LNCaP clone FGC (cell line): ENCODE results near the gene TRIL.

Experiments
- DNase-seq: peaks from one replicate; pipeline ENCODE4 v3.0.0-alpha.2; 2011; ENCODE audit warnings: low read depth
- H3K4me3 ChIP-seq: 2 replicates; pipeline ENCODE4 v1.5.1; 2011; ENCODE audit warnings: mild to moderate bottlenecking, low read depth, low read length, control low read depth
- TF ChIP-seq, protein P1 (sequence below): IDR thresholded peaks from 2 replicates; pipeline ENCODE4 v1.5.1; 2012; ENCODE audit warnings: mild to moderate bottlenecking; ENCODE audit not compliant: control insufficient read depth, insufficient read depth; ENCODE audit errors: extremely low read depth

TRIL gene

DNA sequence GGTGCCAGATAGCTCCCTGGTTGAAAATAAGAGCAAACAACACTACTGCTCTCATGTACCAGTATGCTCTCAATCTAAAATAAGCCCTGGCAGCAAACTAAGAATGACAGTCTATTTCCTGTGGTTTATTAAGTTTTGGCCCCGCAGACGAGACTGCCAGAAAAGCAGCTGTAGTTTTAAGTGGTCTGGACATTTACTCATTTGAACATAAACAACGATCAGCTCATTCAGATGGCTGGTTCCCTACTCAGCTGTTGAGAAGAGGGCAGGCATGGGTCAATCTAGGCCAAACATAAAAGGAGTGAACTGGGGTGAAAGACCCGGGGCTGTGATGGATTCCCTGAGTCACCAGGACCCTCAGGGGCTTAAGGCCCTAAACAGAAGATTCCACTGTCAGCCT, 4.5 kb downstream of the TRIL start:
- TF ChIP-seq, protein P1, sequence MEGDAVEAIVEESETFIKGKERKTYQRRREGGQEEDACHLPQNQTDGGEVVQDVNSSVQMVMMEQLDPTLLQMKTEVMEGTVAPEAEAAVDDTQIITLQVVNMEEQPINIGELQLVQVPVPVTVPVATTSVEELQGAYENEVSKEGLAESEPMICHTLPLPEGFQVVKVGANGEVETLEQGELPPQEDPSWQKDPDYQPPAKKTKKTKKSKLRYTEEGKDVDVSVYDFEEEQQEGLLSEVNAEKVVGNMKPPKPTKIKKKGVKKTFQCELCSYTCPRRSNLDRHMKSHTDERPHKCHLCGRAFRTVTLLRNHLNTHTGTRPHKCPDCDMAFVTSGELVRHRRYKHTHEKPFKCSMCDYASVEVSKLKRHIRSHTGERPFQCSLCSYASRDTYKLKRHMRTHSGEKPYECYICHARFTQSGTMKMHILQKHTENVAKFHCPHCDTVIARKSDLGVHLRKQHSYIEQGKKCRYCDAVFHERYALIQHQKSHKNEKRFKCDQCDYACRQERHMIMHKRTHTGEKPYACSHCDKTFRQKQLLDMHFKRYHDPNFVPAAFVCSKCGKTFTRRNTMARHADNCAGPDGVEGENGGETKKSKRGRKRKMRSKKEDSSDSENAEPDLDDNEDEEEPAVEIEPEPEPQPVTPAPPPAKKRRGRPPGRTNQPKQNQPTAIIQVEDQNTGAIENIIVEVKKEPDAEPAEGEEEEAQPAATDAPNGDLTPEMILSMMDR: no peak
- no peak overlapping the region for H3K4me3 ChIP-seq
- DNase-seq: no peak

DNA sequence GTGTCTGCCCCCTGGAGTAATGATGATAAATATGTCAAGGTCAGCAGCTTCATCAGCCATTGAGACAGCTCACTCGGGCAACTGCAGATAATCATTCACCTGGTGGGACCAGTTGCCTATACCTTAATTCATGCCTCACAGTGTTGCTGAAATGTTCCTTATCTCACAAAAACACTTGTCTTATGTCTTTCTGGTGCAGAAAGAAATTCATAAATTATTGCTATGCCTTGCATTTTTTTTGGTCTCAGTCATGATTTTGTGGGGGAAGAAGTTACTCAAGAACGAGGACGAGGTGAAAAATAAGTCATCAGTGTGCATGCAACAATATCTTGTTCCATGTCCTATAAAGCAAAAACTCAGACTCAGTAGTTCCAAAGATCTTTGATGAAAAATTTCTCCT, 16.0 kb downstream of the TRIL start:
- no peak overlapping the region for H3K4me3 ChIP-seq
- TF ChIP-seq, protein P1: no peak
- no peak for DNase-seq

DNA sequence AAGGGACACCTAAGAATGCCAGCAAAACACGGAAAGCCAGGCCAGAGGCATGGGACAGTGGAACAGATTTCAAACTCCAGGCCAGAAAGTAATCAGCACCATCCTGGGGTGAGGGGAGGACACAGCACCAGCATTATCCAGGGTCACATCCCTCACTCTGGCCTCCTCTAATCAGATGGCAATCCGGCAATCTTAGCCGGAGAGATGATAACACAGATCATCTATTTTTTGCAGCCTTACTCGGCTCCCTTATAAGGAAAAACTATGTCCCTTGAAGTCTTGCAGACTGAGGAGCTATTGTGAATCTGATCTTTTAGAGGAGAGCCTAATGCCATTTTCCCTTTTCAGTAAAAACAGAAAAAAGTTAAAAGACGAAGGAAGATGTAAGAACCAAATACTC, 16.5 kb downstream of the TRIL start:
- H3K4me3 ChIP-seq: no peak overlapping the region
- TF ChIP-seq, protein P1: no peak
- no peak for DNase-seq

DNA sequence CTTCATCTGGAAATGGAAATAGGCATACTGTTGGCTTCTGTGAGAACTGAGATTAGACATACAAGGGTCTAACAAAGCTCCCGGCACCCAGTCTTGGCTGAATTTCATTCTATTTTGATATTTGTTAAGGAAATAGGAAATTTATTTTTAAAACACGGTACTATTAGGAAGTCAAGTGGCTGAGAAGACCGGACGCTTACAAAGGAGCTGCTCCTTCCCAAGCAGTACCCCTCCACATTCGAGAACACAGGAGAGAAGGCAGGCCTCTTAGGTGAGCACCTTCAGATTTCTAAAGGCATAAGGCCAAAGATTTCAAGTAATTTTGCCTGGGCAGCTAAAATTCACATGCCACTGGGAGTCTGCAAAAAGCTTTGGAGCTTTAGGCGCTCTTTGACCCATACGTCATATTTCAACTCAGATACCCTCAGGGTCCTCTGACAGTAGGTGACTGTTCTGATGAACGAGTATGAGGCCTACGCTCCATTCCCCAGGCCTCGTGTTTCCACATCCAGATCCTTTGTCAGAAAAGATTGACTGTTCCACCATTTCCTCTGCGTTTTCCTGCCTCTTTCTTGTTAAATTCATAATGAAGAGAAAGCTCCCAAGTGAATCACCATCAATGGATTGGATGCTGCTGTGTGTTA, 17.3 kb downstream of the TRIL start:
- H3K4me3 ChIP-seq: no peak overlapping the region
- TF ChIP-seq, protein P1: no peak
- no peak for DNase-seq

DNA sequence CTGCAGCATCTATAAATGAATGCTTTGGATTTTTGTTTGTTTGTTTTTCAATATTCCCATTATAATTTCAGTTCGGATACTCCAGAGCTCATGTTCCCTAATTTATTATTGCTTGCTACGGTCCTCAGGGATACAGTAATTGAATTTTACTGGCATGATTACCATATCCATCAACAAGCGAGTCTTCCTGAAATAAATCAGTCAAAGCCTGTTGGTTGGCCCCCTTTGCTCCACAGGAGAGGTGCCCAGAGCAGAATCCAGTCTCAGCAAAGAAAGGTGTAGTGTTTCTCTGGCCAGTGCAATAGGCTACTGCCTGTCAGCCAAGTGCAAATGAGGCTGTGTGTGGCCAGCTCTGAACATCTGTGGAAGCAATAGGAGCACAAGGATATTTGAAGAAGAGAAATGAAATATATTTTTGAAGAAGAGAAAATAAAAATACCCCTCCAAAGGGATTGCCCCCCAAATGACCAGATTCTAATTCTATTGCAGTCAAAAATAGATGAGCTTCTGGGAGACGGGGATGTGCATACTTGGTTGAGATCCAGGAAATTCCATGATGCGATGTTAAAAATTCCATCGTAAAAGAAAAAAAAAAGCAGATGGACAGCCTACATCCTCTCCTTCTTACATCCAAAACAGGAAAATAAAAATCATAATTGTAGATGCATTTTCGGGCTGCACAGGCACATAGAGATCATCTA, 18.1 kb downstream of the TRIL start:
- no peak for DNase-seq
- H3K4me3 ChIP-seq: no peak overlapping the region
- TF ChIP-seq, protein P1: no peak

DNA sequence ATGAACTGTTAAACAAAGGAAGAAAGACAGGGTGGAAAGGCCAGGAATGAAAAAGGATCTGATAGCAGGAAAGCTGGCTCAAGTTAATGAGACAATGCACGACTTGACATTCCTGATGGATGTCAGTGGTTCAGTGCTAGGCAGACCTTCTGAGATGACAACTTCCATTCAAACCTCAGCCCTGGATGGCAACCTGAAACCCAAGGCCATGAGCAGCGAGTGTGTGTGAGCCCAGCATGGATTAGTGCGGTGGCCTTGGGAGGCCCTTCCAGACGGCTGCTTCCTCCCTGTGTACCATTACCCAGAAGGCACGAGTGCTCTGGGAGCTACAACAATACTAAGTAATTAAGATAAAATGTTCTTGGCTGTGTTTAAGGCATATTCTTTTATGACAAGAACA, 18.8 kb downstream of the TRIL start:
- no peak overlapping the region for H3K4me3 ChIP-seq
- no peak for DNase-seq
- TF ChIP-seq, protein P1: no peak

DNA sequence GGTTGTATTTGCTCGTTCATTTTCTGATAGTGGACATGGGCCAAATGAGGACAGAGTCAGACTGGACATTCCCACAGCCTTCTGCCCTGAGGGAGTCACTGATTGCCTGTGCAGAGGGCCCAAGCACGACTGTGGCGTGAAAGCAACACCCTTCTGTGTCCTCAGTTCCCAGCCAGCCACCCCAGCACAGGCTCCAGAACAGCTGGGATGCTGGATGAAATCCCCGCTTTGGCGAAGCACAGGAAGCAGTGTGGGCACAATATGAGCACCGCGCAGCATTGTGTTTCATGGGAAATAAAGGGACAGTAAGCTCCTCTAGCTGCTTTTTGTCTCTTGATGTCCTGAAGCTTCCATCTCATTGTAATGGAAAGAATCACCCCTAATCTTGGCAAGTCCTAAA, 20.5 kb downstream of the TRIL start:
- DNase-seq: no peak
- TF ChIP-seq, protein P1: no peak
- H3K4me3 ChIP-seq: no peak overlapping the region
